Left ventricle myocardium inferior (tissue), 1 donor: ENCODE measurements around the gene CYLD. TPM values are rescaled to one million over a fixed set of nuclear protein-coding genes. Genes with fewer than 3 reads are reported as not detected.

ENCODE experiments used
- DNase-seq: peaks from one replicate; pipeline ENCODE4 v3.0.0-alpha.2; 2020
- H3K27ac ChIP-seq: fragments of 200-600 bp; replicated peaks from 2 replicates; pipeline ENCODE4 v1.8.0; 2021
- H3K27me3 ChIP-seq: fragments of 200-600 bp; 2 replicates; pipeline ENCODE4 v1.8.0; 2021; ENCODE audit warnings: low read depth
- H3K36me3 ChIP-seq: fragments of 200-600 bp; 2 replicates; pipeline ENCODE4 v1.8.0; 2021
- H3K4me1 ChIP-seq: fragments of 200-600 bp; 2 replicates; pipeline ENCODE4 v1.8.0; 2021
- H3K4me3 ChIP-seq: fragments of 200-600 bp; 2 replicates; pipeline ENCODE4 v1.8.0; 2021; ENCODE audit warnings: mild to moderate bottlenecking, moderate library complexity
- H3K9me3 ChIP-seq: fragments of 200-600 bp; replicated peaks from 2 replicates; pipeline ENCODE4 v1.8.0; 2021
- intact Hi-C: fragments of 100-400 bp; cut with micrococcal nuclease; formaldehyde crosslinking; loops from one replicate; pipeline ENCODE4 v1.11.0; 2022
- total RNA-seq: library from RNA; stranded (reverse); fragmentation: NEBNext Ultra II Directional; extraction: Animal tissue kit (Norgen Biotek cat#: 25700); gene quantifications from one replicate; pipeline ENCODE4 v1.2.1, GENCODE V29; 2021
- TF ChIP-seq, protein P1 (sequence below): fragments of 200-600 bp; IDR thresholded peaks from 2 replicates; pipeline ENCODE4 v1.8.0; 2021; ENCODE audit warnings: antibody characterized with exemption, mild to moderate bottlenecking, borderline replicate concordance
- donor health status: DM: no; HTN: yes; CAD: no; lungs with severe emphysema.

Gene CYLD
- total RNA-seq, 1 donor from 2014 or later: 36.0 TPM

- intact Hi-C loops: no loop called here
- H3K4me1 ChIP-seq: no peaks in the 10 kb centered on the region
- no peak for DNase-seq
- H3K4me3 ChIP-seq: no peak overlapping the region
- no peak overlapping the region for H3K27ac ChIP-seq
- H3K36me3 ChIP-seq: no peaks in the 10 kb centered on the region
- TF ChIP-seq, protein P1, sequence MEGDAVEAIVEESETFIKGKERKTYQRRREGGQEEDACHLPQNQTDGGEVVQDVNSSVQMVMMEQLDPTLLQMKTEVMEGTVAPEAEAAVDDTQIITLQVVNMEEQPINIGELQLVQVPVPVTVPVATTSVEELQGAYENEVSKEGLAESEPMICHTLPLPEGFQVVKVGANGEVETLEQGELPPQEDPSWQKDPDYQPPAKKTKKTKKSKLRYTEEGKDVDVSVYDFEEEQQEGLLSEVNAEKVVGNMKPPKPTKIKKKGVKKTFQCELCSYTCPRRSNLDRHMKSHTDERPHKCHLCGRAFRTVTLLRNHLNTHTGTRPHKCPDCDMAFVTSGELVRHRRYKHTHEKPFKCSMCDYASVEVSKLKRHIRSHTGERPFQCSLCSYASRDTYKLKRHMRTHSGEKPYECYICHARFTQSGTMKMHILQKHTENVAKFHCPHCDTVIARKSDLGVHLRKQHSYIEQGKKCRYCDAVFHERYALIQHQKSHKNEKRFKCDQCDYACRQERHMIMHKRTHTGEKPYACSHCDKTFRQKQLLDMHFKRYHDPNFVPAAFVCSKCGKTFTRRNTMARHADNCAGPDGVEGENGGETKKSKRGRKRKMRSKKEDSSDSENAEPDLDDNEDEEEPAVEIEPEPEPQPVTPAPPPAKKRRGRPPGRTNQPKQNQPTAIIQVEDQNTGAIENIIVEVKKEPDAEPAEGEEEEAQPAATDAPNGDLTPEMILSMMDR: no peak
- peaks cover 6% of the 10 kb centered on the region for H3K27me3 ChIP-seq
- H3K9me3 ChIP-seq: peaks cover 8% of the 10 kb centered on the region
Observed at GRCh38 chr16:50821586-50821985, 79.7 kb downstream of the CYLD start.

DNA sequence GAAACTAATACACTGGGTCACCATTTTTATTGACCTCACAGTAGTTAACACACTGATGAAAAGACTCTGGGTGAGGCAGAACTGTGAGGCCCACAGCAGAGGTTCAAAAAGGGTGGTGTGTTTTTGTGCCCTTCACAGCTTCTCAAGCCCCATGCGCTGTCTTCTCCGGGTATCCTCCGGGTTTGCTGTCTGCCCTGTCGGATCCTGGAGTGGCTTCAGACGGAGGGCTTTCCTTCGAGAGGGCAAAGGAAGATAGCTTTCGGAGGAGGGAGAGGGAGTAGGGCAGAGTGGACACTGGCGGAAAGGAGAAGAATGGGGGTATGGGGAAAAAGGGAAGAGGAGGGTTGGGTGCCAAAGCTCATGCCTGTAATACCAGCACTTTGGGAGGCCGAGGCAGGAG, 80.8 kb downstream of the CYLD start:
- Histone ChIP-seq H3K27ac (no peak overlapping the region), H3K9me3 (peaks cover 8% of the 10 kb centered on the region), H3K4me1 (no peaks in the 10 kb centered on the region), H3K27me3 (peaks cover 6% of the 10 kb centered on the region), H3K36me3 (no peaks in the 10 kb centered on the region), H3K4me3 (no peak overlapping the region)
- TF ChIP-seq, protein P1: no peak
- DNase-seq: no peak
- intact Hi-C loops: no loop called here

- H3K4me3 ChIP-seq: no peak overlapping the region
- H3K36me3 ChIP-seq: no peaks in the 10 kb centered on the region
- intact Hi-C loops: no loop called here
- DNase-seq: no peak
- TF ChIP-seq, protein P1: no peak
- H3K27ac ChIP-seq: no peak overlapping the region
- peaks cover 8% of the 10 kb centered on the region for H3K9me3 ChIP-seq
- no peaks in the 10 kb centered on the region for H3K27me3 ChIP-seq
- H3K4me1 ChIP-seq: no peaks in the 10 kb centered on the region
Observed at GRCh38 chr16:50826797-50827316, 85.0 kb downstream of the CYLD start.

GRCh38 chr16:50828164-50828702, 86.3 kb downstream of the CYLD start:
- H3K27ac ChIP-seq: no peak overlapping the region
- DNase-seq: no peak
- no peaks in the 10 kb centered on the region for H3K36me3 ChIP-seq
- H3K4me1 ChIP-seq: no peaks in the 10 kb centered on the region
- no peak overlapping the region for H3K4me3 ChIP-seq
- intact Hi-C loops: no loop called here
- H3K9me3 ChIP-seq: peaks cover 11% of the 10 kb centered on the region
- no peaks in the 10 kb centered on the region for H3K27me3 ChIP-seq
- TF ChIP-seq, protein P1: no peak

- no peak overlapping the region for H3K27ac ChIP-seq
- intact Hi-C loops: no loop called here
- H3K27me3 ChIP-seq: peaks cover 21% of the 10 kb centered on the region
- H3K9me3 ChIP-seq: peaks cover 8% of the 10 kb centered on the region
- TF ChIP-seq, protein P1: no peak
- no peak for DNase-seq
- H3K4me3 ChIP-seq: no peak overlapping the region
- no peaks in the 10 kb centered on the region for H3K36me3 ChIP-seq
- no peaks in the 10 kb centered on the region for H3K4me1 ChIP-seq
Observed at GRCh38 chr16:50830698-50831097, 88.8 kb downstream of the CYLD start.
